Keratinocyte (primary cell): ENCODE results near the gene LYL1. TPM values are rescaled to one million over a fixed set of nuclear protein-coding genes. Genes with fewer than 3 reads are reported as not detected.

Experiments
- DNase-seq: peaks from one replicate; pipeline ENCODE4 v3.0.0-alpha.2; 2011; ENCODE audit warnings: low read depth, missing footprints, low spot score
- FAIRE-seq: peaks from 2 replicates; lab custom pipeline; 2011; peaks lifted over from hg19 to GRCh38; lab: Jason Lieb, UNC
- H2AFZ ChIP-seq: 2 replicates; pipeline ENCODE4 v1.6.0; 2012; ENCODE audit warnings: low read length, control low read depth, inconsistent platforms; ENCODE audit not compliant: control insufficient read depth
- H3K27ac ChIP-seq: 2 replicates; pipeline ENCODE4 v1.5.1; 2011; ENCODE audit warnings: low read length; ENCODE audit not compliant: control insufficient read depth, insufficient read depth
- H3K27me3 ChIP-seq: 3 replicates; pipeline ENCODE4 v1.6.0; 2011; ENCODE audit warnings: low read length; ENCODE audit not compliant: control insufficient read depth, insufficient read depth; ENCODE audit errors: extremely low read depth
- H3K36me3 ChIP-seq, 2 experiments: 2 replicates in 1 of 2; 3 replicates in 1 of 2; pipeline ENCODE4 v1.5.1; 2011; ENCODE audit warnings: low read length in 2 of 2, mild to moderate bottlenecking in 1 of 2; ENCODE audit not compliant: control insufficient read depth in 2 of 2, insufficient read depth in 2 of 2; ENCODE audit errors: extremely low read depth in 1 of 2
- H3K4me1 ChIP-seq: 3 replicates; pipeline ENCODE4 v1.5.1; 2011; ENCODE audit warnings: low read length; ENCODE audit not compliant: control insufficient read depth, insufficient read depth; ENCODE audit errors: extremely low read depth
- H3K4me2 ChIP-seq: 3 replicates; pipeline ENCODE4 v1.6.0; 2011; ENCODE audit warnings: low read depth, low read length; ENCODE audit not compliant: control insufficient read depth, insufficient read depth; ENCODE audit errors: extremely low read depth
- H3K4me3 ChIP-seq, 3 experiments: fragments of 200-600 bp in 1 of 3; sonication (generic) in 1 of 3; 2 replicates in 2 of 3; 3 replicates in 1 of 3; pipeline ENCODE4 v1.5.1; 2011 to 2016; ENCODE audit warnings: low read length in 3 of 3, mild to moderate bottlenecking in 3 of 3, control low read depth in 2 of 3, inconsistent platforms in 1 of 3, low read depth in 1 of 3, mixed read lengths in 1 of 3, mixed run types in 1 of 3, moderate library complexity in 1 of 3; ENCODE audit not compliant: control insufficient read depth in 2 of 3, insufficient read depth in 2 of 3; ENCODE audit errors: extremely low read depth in 1 of 3
- H3K79me2 ChIP-seq: 2 replicates; pipeline ENCODE4 v1.6.0; 2012; ENCODE audit warnings: low read length; ENCODE audit not compliant: control insufficient read depth, insufficient read depth
- H3K9ac ChIP-seq: 3 replicates; pipeline ENCODE4 v1.6.0; 2011; ENCODE audit warnings: low read length; ENCODE audit not compliant: control insufficient read depth, insufficient read depth; ENCODE audit errors: extremely low read depth
- H3K9me1 ChIP-seq: 3 replicates; pipeline ENCODE4 v1.6.0; 2011; ENCODE audit warnings: low read length; ENCODE audit not compliant: control insufficient read depth, insufficient read depth; ENCODE audit errors: extremely low read depth
- H3K9me3 ChIP-seq: 2 replicates; pipeline ENCODE4 v1.5.1; 2012; ENCODE audit warnings: low read depth, low read length; ENCODE audit not compliant: control insufficient read depth
- H4K20me1 ChIP-seq: 3 replicates; pipeline ENCODE4 v1.6.0; 2011; ENCODE audit warnings: low read length; ENCODE audit not compliant: control insufficient read depth, insufficient read depth; ENCODE audit errors: extremely low read depth
- CTCF ChIP-seq, 3 experiments: IDR thresholded peaks in 1 of 3; conservative IDR thresholded peaks in 1 of 3; optimal IDR thresholded peaks in 1 of 3; 2 replicates in 2 of 3; 3 replicates in 1 of 3; pipeline versions ENCODE3 to v1.5.1; 2011; ENCODE audit warnings: low read length in 3 of 3, mild to moderate bottlenecking in 3 of 3, moderate library complexity in 2 of 3, control low read depth in 1 of 3, inconsistent platforms in 1 of 3; ENCODE audit not compliant: insufficient read depth in 2 of 3; ENCODE audit errors: extremely low read depth in 1 of 3
- EZH2 ChIP-seq: IDR thresholded peaks from one replicate; pipeline ENCODE4 v1.6.1; 2012; ENCODE audit warnings: inconsistent platforms, mild to moderate bottlenecking, low read length, moderate library complexity
- dilution Hi-C: fragments of 300-500 bp; cut with MboI; formaldehyde crosslinking; loops from one replicate; pipeline ENCODE4 v1.7.0; 2020; ENCODE audit warnings: low sequenced_read_pairs; ENCODE audit not compliant: extremely low pct_ligation_motif_present
- polyA plus RNA-seq, 5 experiments: library from polyadenylated mRNA; depleted of rRNA in 3 of 5; stranded (reverse) in 3 of 5; stranded (forward) in 1 of 5; unstranded in 1 of 5; fragments of >200 nt; gene quantifications; 1 replicate in 1 of 5; 2 replicates in 3 of 5; 3 replicates in 1 of 5; pipeline versions ENCODE4 v1.2.1 to v1.2.3, GENCODE V29; 2011 to 2012; ENCODE audit warnings: missing spikeins in 2 of 5, low read depth in 1 of 5, low replicate concordance in 1 of 5

The LYL1 gene
- polyA plus RNA-seq, 1 donor (not counting 4 experiments of a cell fraction or from before 2014, with no cell fraction given), result 0.07 TPM

GRCh38 chr19:13103581-13104359, 1.1 kb upstream of the LYL1 start:
- H3K36me3 ChIP-seq, result peaks cover 3 to 12% of the 10 kb centered on the region in 2 experiments
- FAIRE-seq (no peak), DNase-seq (no peak)
- H3K9me1 ChIP-seq, result no peaks in the 10 kb centered on the region
- H3K4me1 ChIP-seq, result peaks cover 8% of the 10 kb centered on the region
- H4K20me1 ChIP-seq, result no peaks in the 10 kb centered on the region
- dilution Hi-C loops, result no loop called here
- H3K4me2 ChIP-seq, result no peak overlapping the region
- no peaks in the 10 kb centered on the region for H3K9me3 ChIP-seq
- H3K9ac ChIP-seq, result no peak overlapping the region
- no peaks in the 10 kb centered on the region for H3K79me2 ChIP-seq
- TF ChIP-seq EZH2 (no peak), CTCF (optimal IDR thresholded peaks at IDR 0.05 in 1 of 3, IDR thresholded peaks at IDR 0.05 in 1 of 3, conservative IDR thresholded peaks at IDR 0.05 in 1 of 3; ENCODE audit: extremely low read depth in 1 of 3, insufficient read depth in 2 of 3, low read length in 3 of 3) (no peak)
- no peaks in the 10 kb centered on the region for H3K27me3 ChIP-seq
- H3K27ac ChIP-seq, result no peak overlapping the region
- H3K4me3 ChIP-seq, result no peak overlapping the region
- no peak overlapping the region for H2AFZ ChIP-seq

GRCh38 chr19:13102416-13102665, 317 bp downstream of the LYL1 start:
- FAIRE-seq, result no peak
- peaks cover 3 to 8% of the 10 kb centered on the region in 2 experiments for H3K36me3 ChIP-seq
- peak overlapping the region in 1 of 3 experiments; percentile 43 for H3K4me3 ChIP-seq
- H3K79me2 ChIP-seq, result no peaks in the 10 kb centered on the region
- H4K20me1 ChIP-seq, result no peaks in the 10 kb centered on the region
- TF ChIP-seq CTCF (optimal IDR thresholded peaks at IDR 0.05 in 1 of 3, IDR thresholded peaks at IDR 0.05 in 1 of 3, conservative IDR thresholded peaks at IDR 0.05 in 1 of 3; ENCODE audit: extremely low read depth in 1 of 3, insufficient read depth in 2 of 3, low read length in 3 of 3), result no peak
- no peak for TF ChIP-seq EZH2
- H2AFZ ChIP-seq, result peak overlapping the region; percentile 47
- H3K4me2 ChIP-seq, result peak overlapping the region; percentile 60
- H3K9me1 ChIP-seq, result no peaks in the 10 kb centered on the region
- H3K9ac ChIP-seq, result peak overlapping the region; percentile 41
- no peaks in the 10 kb centered on the region for H3K27me3 ChIP-seq
- peaks cover 10% of the 10 kb centered on the region for H3K4me1 ChIP-seq
- no peaks in the 10 kb centered on the region for H3K9me3 ChIP-seq
- DNase-seq, result no peak
- dilution Hi-C loops, result no loop called here
- no peak overlapping the region for H3K27ac ChIP-seq
